Measurements from ENCODE around the gene TMC7.

DNA sequence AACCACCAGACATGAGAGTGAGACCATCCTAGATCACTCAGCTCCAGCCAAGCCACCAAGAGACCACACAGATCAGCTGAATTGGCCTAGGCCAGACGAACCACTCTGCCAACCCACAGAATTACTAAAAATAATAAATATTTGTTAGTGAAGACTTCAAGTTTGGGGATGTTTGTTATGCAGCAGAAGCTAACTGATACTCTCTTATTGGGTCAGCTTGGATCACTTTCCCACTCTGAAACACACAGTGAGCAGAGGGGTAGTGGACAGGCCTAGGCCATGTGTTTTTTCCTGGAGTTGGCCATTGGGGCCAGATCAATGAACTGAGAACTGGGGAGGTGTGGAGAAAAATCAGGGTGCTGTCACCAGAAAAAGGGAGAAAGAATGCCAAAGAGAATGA, 114.4 kb downstream of the TMC7 start:
- TF ChIP-seq, protein P1, sequence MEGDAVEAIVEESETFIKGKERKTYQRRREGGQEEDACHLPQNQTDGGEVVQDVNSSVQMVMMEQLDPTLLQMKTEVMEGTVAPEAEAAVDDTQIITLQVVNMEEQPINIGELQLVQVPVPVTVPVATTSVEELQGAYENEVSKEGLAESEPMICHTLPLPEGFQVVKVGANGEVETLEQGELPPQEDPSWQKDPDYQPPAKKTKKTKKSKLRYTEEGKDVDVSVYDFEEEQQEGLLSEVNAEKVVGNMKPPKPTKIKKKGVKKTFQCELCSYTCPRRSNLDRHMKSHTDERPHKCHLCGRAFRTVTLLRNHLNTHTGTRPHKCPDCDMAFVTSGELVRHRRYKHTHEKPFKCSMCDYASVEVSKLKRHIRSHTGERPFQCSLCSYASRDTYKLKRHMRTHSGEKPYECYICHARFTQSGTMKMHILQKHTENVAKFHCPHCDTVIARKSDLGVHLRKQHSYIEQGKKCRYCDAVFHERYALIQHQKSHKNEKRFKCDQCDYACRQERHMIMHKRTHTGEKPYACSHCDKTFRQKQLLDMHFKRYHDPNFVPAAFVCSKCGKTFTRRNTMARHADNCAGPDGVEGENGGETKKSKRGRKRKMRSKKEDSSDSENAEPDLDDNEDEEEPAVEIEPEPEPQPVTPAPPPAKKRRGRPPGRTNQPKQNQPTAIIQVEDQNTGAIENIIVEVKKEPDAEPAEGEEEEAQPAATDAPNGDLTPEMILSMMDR (IDR thresholded peaks at IDR 0.05), result no peak
- no peak for TF ChIP-seq POLR2A (IDR thresholded peaks at IDR 0.05)
